Ovary (tissue), 9 donors: ENCODE data around the gene AFF3. TPM values are rescaled to one million over a fixed set of nuclear protein-coding genes. Genes with fewer than 3 reads are reported as not detected.
A peak's percentile ranks its signal among the peaks of the same experiment; 100 is the strongest.

ENCODE experiments used
- DNase-seq, 5 donors: peaks; one replicate each; pipeline ENCODE4 v3.0.0-alpha.2; 2019 to 2020
- H3K27ac ChIP-seq, 2 donors: fragments of 200-600 bp; one replicate each; pipeline versions ENCODE4 v1.5.1 to v1.8.0; 2019 to 2022
- H3K27me3 ChIP-seq: fragments of 200-600 bp; one replicate; pipeline ENCODE4 v1.8.0; 2022
- H3K36me3 ChIP-seq: fragments of 200-600 bp; sonication (generic); one replicate; pipeline ENCODE4 v1.5.1; 2019
- H3K4me1 ChIP-seq: one replicate; pipeline ENCODE4 v1.8.1; 2013; ENCODE audit warnings: mild to moderate bottlenecking, moderate library complexity; ENCODE audit not compliant: insufficient read depth
- H3K4me3 ChIP-seq: fragments of 200-600 bp; sonication (generic); one replicate; pipeline ENCODE4 v1.5.1; 2017
- H3K9me3 ChIP-seq, 2 donors: fragments of 200-600 bp in 1 of 2; sonication (generic) in 1 of 2; one replicate each; pipeline versions ENCODE4 v1.5.1 to v1.8.1; 2013 to 2019; ENCODE audit warnings: mild to moderate bottlenecking in 1 of 2, moderate library complexity in 1 of 2
- EP300 ChIP-seq: sonication (generic); formaldehyde crosslinking; IDR thresholded peaks from one replicate; pipeline ENCODE4 v1.6.1; 2017; ENCODE audit warnings: antibody characterized with exemption
- POLR2A ChIP-seq: fragments of 450-650 bp; IDR thresholded peaks from one replicate; pipeline ENCODE4 v1.6.1; 2017; ENCODE audit warnings: antibody characterized with exemption, mild to moderate bottlenecking, moderate library complexity
- WGBS, 3 donors: extraction: QIAGEN DNeasy Blood & Tissue Kit in 1 of 3; methylation state at CpG; one replicate each; pipeline versions ENCODE4 v1.1.5 to v1.1.7; 2013 to 2017; 5-methylcytosine and 5-hydroxymethylcytosine counted together
- intact Hi-C, 4 donors: fragments of 100-400 bp; cut with DNase I; formaldehyde crosslinking; loops; one replicate each; pipeline versions ENCODE4 v1.11.0 to v1.15.1; 2022 to 2023
- polyA plus RNA-seq, 2 donors: library from polyadenylated mRNA; stranded (reverse); fragments of 200-250 nt in 1 of 2; fragments of 350-450 nt in 1 of 2; fragmentation: Illumina TruSeq in 1 of 2; extraction: RNeasy Lipid Tissue Mini Kit (QIAGEN cat#74804) in 1 of 2; gene quantifications; one replicate each; pipeline ENCODE4 v1.2.3, GENCODE V29; 2013 to 2014
- total RNA-seq, 7 donors: library from RNA; depleted of rRNA in 2 of 7; stranded (reverse); fragments of >200 nt in 2 of 7; fragmentation: NEBNext Ultra II Directional in 3 of 7; extraction: Animal tissue kit (Norgen Biotek cat#: 25700) in 3 of 7; gene quantifications; one replicate each; pipeline versions ENCODE4 v1.1.0 to v1.2.4, GENCODE V29; 2016 to 2023
- TF ChIP-seq, protein P1 (sequence below), 3 donors: fragments of 450-650 bp in 2 of 3; fragments of 200-600 bp in 1 of 3; IDR thresholded peaks; one replicate each; pipeline versions ENCODE4 v1.5.1 to v1.8.0; 2016 to 2022; ENCODE audit warnings: antibody characterized with exemption in 3 of 3, mild to moderate bottlenecking in 1 of 3
- donor health status: DM: no; HTN: no; CAD: no; lungs with moderate emphysema.
- donor health status: DM: no; HTN: no; CAD: no.
- donor health status: Bipolar disorder and iron deficiency.
- donor health status: DM: yes; HTN: yes; CAD: no.
- donor health status: DM: no; HTN: no; CAD: no.
- donor health status: DM: yes; HTN: yes; CAD: no.

Gene AFF3
- total and polyA plus RNA-seq, 9 donors = 5.9 to 40.8 (median 25.7) TPM

DNA sequence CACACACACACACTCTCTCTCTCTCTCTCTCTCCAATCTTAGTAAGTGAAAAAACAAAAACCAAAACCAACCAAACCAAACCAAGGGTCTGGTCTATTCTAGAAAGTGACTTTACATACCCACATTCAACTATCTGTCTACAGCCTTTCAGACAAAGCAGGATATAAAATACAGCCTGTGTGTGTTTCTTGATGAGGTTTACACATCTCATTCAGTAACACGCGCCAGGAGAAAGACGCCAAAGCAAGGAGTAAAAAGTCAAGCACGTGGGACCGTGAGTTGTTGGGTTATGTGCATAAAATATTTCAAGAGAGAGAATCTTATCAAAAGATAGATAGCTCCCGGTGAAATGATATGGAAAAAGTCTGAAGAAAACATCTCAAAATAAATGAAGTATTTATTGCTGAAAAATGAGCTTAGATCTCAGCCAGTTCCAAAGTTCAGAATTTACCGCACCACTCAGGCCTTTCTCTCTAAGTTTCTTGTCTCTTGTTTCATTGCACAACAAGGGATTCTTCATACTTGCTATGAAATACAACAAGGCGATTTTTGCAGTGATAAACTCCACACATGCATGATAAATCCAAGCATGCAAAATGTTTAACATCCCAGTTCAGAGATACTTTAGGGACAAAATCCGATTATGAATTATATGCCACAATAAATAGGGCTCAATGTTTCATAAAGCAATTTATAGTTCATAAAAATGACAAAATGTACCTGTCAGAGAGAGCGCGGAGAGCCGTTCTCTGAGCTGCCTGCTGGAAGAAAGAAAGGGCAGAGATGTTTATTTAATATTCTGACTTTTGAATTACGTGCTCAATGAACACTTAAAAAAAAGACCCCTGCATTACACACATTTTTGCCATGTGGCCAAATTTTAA lies 493.2 kb downstream of the AFF3 start:
- WGBS, 3 donors = 40 to 44% (median 40%) methylated on average over 13 of the region's 13 CpGs
- intact Hi-C loops = no loop called here
- peaks cover 7% of the 10 kb centered on the region for H3K4me1 ChIP-seq
- no peak for TF ChIP-seq POLR2A
- TF ChIP-seq, protein P1, sequence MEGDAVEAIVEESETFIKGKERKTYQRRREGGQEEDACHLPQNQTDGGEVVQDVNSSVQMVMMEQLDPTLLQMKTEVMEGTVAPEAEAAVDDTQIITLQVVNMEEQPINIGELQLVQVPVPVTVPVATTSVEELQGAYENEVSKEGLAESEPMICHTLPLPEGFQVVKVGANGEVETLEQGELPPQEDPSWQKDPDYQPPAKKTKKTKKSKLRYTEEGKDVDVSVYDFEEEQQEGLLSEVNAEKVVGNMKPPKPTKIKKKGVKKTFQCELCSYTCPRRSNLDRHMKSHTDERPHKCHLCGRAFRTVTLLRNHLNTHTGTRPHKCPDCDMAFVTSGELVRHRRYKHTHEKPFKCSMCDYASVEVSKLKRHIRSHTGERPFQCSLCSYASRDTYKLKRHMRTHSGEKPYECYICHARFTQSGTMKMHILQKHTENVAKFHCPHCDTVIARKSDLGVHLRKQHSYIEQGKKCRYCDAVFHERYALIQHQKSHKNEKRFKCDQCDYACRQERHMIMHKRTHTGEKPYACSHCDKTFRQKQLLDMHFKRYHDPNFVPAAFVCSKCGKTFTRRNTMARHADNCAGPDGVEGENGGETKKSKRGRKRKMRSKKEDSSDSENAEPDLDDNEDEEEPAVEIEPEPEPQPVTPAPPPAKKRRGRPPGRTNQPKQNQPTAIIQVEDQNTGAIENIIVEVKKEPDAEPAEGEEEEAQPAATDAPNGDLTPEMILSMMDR (IDR thresholded peaks at IDR 0.05) = no peak
- TF ChIP-seq EP300 = no peak
- no peak overlapping the region for H3K4me3 ChIP-seq
- no peaks in the 10 kb centered on the region for H3K27me3 ChIP-seq
- no peak overlapping the region for H3K27ac ChIP-seq
- H3K36me3 ChIP-seq = no peaks in the 10 kb centered on the region
- H3K9me3 ChIP-seq = no peaks in the 10 kb centered on the region
- DNase-seq = peak in 1 of 5 donors; percentile 32

DNA sequence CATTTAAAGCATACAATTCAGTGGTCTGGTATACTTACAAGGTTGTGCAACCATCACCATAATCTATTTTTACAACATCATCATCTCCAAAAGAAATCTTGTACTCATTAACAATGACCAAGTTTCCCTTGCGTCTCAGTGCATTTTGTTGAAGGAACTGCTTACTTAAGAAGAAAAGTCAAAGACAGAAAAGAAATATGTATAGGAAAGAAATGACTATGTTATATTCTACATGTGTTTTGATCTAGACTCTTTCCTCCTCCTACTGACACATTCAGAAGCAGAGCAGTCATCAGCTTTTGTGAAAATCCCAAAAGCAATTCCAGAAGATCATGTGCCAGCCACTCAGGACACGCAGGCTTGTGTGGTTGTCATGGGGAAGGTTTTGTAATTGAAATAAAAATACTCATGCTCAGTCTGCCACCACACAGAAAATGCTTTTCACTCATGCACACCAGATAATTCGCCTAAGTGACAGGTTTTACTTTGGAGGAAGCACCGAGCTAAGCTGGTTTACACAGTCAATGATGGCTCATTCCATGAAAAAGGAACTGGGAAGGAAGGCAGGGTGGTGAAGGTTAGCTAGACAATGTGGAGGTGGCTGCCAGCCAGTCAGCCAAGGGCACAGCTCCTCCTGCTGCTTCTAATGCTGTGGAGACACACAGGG lies 494.1 kb downstream of the AFF3 start:
- TF ChIP-seq EP300 = no peak
- TF ChIP-seq, protein P1 (IDR thresholded peaks at IDR 0.05) = no peak
- TF ChIP-seq POLR2A = no peak
- Histone ChIP-seq H3K4me1 (peaks cover 7% of the 10 kb centered on the region), H3K4me3 (no peak overlapping the region), H3K36me3 (no peaks in the 10 kb centered on the region), H3K27me3 (no peaks in the 10 kb centered on the region), H3K27ac (peak overlapping the region in 1 of 2 donors; percentile 16), H3K9me3 (no peaks in the 10 kb centered on the region)
- no peak for DNase-seq
- intact Hi-C loops = no loop called here
- 25 to 36% (median 30%) methylated on average over 4 of the region's 4 CpGs for WGBS, 3 donors

DNA sequence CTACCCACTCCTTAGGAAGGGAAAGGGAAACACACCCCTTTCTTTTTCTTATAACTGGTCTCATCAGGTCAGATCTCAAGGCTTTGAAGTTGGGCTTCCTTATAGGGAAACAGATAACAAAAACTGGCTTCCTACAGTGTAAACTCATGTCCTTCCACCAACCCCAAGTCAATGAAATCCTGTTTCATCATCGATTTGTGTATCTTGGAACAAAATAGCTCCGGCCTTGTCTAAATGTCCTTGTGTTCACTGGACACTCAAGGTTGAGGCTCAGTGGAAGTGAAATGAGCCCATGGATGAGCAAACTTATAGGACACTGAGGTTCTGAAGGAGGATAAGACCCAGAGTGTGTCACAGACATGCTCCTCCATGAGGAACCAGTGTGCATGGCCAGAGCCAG lies 496.4 kb downstream of the AFF3 start:
- H3K4me1 ChIP-seq = peaks cover 10% of the 10 kb centered on the region
- H3K27me3 ChIP-seq = no peaks in the 10 kb centered on the region
- no peak for DNase-seq
- intact Hi-C loops = no loop called here
- H3K36me3 ChIP-seq = no peaks in the 10 kb centered on the region
- no peaks in the 10 kb centered on the region for H3K9me3 ChIP-seq
- no peak for TF ChIP-seq POLR2A
- TF ChIP-seq, protein P1 (IDR thresholded peaks at IDR 0.05) = no peak
- no peak for TF ChIP-seq EP300
- no peak overlapping the region for H3K27ac ChIP-seq
- no peak overlapping the region for H3K4me3 ChIP-seq
- WGBS, 3 donors = 87 to 94% (median 89%) methylated on average over 2 of the region's 2 CpGs

DNA sequence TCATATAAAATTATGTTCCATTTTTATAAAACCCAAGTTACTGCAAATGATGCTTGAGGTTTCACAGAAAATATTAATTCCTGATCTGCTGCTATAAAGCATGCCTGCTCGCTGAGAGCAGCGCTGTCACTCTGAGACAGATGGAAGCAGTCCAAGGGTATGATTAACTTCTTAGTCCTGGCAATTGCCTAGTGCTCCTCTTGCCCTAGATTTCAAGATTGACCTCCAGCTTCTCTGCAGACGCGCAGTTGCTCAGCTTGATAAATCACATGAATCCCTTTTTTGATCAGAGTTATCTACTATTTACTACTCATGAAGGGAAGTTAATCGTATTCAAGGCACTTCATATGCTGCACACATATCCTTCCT lies 498.0 kb downstream of the AFF3 start:
- 61 to 78% (median 77%) methylated on average over 5 of the region's 5 CpGs for WGBS, 3 donors
- no peaks in the 10 kb centered on the region for H3K9me3 ChIP-seq
- intact Hi-C loops = no loop called here
- TF ChIP-seq, protein P1 (IDR thresholded peaks at IDR 0.05) = no peak
- TF ChIP-seq POLR2A (no peak), EP300 (no peak)
- no peaks in the 10 kb centered on the region for H3K27me3 ChIP-seq
- H3K27ac ChIP-seq = no peak overlapping the region
- H3K36me3 ChIP-seq = no peaks in the 10 kb centered on the region
- DNase-seq = no peak
- H3K4me1 ChIP-seq = peaks cover 16% of the 10 kb centered on the region
- no peak overlapping the region for H3K4me3 ChIP-seq
